ENCODE results near the gene NUP58.

The NUP58 gene, protein sequence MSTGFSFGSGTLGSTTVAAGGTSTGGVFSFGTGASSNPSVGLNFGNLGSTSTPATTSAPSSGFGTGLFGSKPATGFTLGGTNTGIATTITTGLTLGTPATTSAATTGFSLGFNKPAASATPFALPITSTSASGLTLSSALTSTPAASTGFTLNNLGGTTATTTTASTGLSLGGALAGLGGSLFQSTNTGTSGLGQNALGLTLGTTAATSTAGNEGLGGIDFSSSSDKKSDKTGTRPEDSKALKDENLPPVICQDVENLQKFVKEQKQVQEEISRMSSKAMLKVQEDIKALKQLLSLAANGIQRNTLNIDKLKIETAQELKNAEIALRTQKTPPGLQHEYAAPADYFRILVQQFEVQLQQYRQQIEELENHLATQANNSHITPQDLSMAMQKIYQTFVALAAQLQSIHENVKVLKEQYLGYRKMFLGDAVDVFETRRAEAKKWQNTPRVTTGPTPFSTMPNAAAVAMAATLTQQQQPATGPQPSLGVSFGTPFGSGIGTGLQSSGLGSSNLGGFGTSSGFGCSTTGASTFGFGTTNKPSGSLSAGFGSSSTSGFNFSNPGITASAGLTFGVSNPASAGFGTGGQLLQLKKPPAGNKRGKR

DNA sequence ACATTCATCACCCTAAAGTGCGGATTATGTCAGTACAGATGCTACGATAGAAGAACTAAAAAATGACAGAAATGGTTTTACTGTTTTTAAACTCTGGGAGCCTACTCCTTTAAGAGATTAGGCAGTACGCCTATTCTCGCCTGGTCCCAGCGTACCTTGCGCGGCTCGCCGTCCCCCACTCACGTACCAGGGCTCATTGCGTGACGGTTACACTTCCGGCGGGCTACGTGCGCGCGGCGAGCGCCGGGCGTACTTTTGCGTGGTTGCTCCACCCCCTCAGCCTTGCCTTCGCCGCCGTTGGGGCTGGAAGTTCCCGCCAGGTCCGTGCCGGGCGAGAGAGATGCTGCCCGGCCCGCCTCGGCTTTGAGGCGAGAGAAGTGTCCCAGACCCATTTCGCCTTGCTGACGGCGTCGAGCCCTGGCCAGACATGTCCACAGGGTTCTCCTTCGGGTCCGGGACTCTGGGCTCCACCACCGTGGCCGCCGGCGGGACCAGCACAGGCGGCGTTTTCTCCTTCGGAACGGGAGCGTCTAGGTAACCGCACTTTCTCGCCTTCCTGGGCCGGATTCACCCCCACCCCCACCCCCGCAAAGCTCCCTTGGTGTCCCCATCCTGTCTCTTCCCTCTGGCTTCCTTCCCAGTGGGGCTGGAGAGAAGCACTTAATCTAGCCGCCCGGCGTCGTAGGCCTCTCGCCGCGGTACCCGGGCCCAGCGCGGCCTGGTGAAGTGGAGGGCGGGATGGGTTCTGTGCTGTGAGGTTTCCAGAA, at the start of gene NUP58:
TSS of gene NUP58 (plus strand) at position 279 of the 767 bp plus-strand sequence. CDS start at position 428, 149 bp downstream.
- peak; percentile 82 to 86 for DNase-seq (ENCODE audit: low read depth in 2 of 2, low spot score in 1 of 2)

DNA sequence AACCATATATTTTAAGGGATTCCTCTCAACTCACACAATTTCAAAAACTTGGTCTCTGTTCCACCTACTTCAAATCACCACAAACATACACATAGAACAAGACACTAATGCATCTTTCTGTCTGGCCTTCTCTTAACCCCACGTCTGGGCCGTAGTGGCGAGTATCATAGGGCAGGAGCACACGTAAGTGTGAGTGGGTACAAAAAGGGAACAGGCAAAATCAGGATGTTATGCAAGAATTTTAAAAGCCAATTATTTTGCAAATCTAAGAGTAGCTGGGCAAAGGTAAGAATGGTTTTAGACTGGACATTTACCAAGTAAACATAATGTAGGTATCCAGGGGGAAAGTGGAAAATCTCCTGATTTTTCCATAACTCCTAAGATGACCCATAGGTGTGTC, 49.2 kb upstream of the NUP58 start:
- no peak for DNase-seq (ENCODE audit: low read depth in 2 of 2, low spot score in 1 of 2)

DNA sequence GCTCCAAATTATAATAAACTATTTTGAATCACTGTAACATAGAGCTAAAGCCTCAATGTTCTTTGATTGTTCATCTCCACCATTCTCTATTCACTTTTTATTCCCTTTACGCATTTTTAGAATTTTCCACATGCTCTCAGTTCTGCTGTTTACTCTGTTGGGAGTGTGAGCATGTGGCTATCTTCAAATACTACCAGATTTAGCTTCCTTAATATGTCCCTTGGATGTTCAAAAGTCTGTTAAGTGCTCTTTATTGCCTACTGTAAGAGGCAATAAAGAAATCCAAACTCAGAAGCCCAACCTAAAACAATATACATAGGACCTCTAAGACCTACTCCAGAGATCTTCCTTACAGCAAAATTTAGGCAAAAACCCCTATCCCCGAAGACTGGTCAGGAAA, 48.7 kb upstream of the NUP58 start:
- no peak for DNase-seq (ENCODE audit: low read depth in 2 of 2, low spot score in 1 of 2)

DNA sequence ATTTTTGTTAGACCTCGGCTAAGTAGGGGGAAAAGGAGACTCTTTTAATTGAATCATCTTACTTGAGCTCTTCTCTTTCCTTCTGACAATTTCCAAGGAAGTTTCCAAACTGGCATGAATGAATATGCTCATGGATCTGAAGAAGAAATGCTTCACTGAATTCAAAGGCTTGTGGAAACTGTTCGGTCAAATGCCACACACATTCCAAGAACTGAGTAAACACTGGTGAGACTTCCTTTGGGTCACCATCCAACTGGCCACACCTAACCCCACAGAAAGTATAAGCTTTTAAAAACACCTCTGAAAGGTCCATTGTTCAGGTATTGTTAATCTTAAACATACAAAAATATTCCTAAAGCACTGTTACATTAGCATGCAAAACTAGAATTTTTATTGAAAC, 47.7 kb upstream of the NUP58 start:
- no peak for DNase-seq (ENCODE audit: low read depth in 2 of 2, low spot score in 1 of 2)

DNA sequence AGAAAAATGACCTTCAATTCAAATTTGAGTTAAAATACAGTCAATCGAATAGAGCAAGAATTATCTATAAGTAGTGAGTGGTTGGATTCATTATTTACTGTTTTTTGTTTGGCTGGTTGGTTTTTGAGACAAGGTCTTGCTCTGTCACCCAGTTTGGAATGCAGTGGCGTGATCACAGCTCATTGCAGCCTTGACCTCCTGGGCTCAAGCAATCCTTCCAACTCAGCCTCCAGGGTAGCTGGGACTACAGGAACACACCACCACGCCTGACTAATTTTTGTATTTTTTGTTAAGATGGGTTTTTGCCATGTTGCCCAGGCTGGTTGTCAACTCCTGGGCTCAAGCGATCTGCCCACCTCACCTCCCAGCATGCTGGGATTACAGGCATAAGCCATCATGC, 39.2 kb upstream of the NUP58 start:
- no peak for DNase-seq (ENCODE audit: low read depth in 2 of 2, low spot score in 1 of 2)

DNA sequence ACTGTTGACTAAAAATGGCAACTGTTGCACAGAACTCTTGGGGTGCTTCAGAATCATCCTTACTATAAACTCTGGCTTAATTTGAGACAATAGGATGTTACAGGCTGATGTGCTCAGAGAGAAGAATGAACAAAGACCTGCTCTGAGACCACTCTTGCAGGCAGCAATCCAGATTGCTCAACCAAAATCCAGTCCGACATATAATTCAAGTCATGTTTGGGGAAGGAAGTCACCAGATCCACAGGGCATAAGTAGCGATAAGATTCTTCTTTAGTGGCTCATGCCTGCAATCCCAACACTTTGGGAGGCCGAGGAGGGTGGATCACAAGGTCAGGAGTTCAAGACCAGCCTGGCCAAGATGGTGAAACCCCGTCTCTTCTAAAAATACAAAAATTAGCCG, 34.7 kb upstream of the NUP58 start:
- DNase-seq (ENCODE audit: low read depth in 2 of 2, low spot score in 1 of 2): no peak

DNA sequence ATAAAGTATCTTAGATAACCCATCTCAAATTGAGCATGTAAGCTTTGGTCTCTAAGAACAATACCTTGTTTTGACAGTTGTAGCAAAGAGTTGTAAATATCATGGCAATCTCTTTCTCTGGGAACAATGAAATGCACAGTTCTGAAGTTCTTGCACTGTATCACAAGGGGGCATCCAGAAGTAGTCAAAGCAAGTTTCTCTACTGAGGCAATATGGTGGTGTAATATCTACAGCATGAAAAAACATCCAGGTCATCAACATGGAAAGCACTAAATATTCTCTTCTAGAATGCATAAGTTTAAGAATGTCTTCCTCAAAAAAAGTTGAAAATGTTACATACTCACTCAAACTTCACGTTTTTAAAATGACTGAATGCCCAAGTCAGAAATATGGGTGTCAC, 33.7 kb upstream of the NUP58 start:
- DNase-seq (ENCODE audit: low read depth in 2 of 2, low spot score in 1 of 2): no peak

DNA sequence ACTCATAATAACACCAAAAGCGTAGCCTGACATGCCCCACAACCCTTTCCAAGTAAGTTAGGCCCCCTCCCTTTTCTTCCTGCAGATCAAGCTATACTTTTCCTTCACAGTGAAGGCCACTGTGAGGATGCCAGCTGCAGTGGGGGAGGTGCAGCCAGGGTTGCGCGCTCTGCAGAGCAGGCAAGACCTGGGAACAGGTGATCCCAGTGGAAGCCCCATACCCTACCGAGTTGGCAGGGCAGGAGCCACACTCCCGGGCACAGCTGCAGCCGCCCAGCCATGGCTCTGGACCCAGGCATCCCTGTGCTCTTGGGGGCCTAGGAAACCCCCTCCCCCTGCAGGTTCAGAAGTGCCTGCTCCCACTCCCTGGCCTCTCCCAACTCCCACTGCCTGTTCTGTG, 32.9 kb upstream of the NUP58 start:
- no peak for DNase-seq (ENCODE audit: low read depth in 2 of 2, low spot score in 1 of 2)

DNA sequence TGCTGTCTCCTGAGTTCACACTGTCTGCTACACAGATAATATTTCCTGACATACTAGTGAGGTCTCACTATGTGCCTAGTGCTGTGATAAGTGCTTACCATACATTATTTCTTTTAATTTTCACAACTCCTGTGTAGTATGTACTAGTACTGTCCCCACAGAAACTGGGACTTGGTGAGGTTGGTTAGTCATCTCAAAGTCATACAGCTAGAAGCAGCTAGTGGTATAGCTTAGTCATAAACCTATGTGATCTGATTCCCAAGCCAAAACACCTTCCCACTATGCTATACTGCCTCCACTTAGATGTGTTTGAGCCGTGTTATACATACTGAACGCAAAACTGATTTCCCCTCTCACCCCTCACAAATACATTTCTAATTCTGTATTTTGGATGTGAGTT, 24.7 kb upstream of the NUP58 start:
- no peak for DNase-seq (ENCODE audit: low read depth in 2 of 2, low spot score in 1 of 2)

DNA sequence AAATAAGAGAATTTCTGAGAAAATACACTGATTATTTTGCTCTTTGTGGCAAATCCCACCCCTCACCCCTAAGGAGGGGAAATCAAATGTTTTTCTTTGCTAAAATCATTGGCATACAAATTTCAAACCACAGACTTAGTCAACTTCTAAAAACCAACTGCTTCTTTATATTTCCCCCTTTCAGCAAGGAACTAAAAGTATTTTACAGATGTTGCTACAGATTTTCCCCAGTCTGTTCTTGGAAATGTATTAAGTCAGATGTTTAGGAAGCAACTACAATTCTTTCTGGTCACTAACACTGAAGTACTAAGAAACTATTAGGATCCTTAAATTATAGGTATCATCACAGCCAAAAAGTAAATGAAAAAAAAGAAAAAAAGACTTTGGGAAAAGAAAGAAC, 21.0 kb upstream of the NUP58 start:
- no peak for DNase-seq (ENCODE audit: low read depth in 2 of 2, low spot score in 1 of 2)

DNA sequence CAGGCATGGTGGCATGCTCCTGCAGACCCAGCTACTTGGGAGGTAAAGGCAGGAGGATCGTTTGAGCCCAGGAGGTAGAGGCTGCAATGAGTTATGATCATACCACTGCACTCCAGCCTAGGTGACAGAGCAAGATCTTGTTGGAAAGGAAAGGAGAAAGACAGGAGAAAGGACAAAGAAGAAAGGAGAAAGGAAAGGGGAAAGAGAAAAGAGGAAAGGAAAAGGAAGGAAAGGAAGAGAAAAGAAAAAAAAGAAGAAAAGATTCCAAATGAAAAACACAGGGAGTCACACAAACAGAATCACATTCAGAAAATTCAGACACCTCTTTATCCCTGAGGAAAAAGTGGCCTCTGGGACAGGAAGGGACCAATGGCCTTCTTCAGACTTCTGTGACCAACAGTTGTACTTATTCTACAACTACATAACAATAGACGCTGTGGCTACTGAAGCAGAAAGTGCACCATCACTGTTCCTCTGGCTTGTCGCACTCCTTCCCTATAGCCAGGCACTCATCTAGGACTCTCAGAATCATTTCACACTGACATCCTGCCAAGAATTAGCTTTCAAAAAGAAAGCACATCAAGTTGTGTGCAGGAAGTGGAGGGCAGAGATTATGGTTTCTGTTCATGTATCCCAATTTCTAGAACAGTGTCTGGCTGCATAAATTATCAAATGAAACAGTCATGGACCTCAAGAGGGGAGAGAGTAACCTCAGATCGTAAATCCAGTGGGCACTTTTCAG, 20.1 kb upstream of the NUP58 start:
- DNase-seq (ENCODE audit: low read depth in 2 of 2, low spot score in 1 of 2): no peak

DNA sequence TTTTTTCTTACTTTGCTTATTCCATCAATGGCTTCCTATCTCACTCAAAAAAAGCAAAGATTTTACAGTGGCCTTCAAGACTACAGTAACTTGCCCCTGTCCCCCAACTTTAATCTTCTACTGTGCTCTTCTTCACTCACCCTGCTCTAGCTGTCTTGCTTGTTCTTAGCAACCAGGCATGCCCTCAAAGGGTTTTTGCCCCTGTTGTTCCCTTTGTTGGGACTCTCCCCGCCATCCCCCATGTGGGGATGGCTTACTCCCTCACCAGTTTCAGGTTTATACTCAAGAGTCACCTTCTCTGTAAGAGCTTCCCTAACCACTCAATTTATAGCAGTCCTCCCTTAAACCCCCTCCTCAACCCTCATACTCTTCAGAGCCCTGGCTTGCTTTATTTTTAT, 19.5 kb upstream of the NUP58 start:
- no peak for DNase-seq (ENCODE audit: low read depth in 2 of 2, low spot score in 1 of 2)

DNA sequence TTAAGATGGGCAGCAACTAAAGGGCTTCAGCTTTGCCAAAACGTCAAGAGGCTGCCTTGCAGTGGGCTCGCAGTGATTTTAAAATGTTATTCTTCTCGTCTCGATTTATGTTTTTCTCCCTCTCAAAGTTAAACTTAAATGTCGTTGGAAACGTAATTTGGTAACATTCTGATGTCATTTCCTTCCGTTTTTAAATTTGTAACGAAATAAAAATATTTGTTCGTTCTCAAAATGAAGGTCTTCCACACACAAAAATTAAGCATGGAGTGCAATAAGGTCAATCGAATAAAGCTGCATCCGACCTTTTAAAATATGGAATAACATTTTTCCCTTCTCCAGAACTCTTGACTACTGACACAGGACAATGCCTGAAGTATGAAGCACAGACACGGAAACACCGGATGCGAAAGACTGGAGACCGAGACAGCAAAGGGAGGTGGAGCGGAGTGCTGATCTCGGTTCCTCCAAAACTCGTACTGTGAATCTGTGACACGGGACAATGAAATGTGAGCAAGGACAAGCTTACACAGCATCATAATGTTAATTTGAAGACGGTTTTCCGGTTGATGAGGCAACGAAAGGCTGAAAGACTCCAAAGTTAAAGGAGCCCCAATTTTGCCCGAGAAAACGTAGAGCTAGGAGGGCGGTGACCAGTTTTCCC, 15.0 kb upstream of the NUP58 start:
- no peak for DNase-seq (ENCODE audit: low read depth in 2 of 2, low spot score in 1 of 2)

DNA sequence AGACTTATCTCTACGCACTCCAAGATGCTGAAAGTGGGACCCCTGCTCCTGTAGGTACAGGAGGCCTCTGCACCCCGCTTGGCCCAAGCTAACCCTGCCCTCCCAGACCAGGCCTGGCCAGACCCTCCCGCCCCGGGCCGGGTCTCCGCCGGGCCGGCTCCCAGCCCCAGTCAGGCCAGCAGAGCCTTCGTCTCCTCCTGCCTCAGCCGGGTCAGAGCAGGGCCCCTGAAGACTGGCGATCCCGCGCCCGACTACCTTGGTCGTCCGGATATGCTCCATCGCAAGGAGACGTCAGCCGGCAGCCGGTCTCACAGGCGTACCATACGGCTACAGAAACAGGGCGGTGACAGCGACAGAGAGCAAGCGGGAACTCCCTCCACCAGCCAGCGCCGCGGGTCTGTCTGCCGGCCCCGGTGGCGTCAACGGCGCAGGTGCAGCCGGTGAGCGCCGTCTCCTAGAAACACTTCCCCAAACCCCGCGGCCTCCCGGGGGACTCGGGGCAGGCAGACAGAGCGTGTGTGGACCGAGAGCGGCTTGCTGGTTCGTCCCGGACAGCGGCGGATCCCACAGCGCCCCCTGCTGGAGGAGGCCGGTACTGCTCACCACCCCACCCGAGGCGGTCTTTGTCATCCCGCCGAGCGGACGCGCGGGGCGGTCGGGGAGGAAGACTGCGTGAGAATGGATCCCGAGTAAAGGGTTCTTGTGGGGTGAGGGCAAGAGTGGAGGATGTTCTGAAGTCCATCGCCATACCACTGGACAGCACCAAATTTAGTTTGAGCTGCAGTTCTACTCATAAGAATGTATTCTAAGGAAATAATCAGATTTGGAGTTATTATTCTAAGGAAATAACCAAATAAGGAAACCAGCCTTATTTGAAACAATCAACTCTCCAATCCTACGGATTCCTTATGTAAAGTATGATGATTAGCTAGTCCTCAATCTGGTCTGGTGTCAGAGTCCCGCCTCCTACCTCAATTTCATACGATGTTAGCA, 14.2 kb upstream of the NUP58 start, which contains the start of gene MTMR6:
TSS of gene MTMR6 (minus strand) at position 520 of the 993 bp plus-strand sequence. CDS start at position 279, 241 bp downstream.
- peak; percentile 87 to 94 for DNase-seq (ENCODE audit: low read depth in 2 of 2, low spot score in 1 of 2)

DNA sequence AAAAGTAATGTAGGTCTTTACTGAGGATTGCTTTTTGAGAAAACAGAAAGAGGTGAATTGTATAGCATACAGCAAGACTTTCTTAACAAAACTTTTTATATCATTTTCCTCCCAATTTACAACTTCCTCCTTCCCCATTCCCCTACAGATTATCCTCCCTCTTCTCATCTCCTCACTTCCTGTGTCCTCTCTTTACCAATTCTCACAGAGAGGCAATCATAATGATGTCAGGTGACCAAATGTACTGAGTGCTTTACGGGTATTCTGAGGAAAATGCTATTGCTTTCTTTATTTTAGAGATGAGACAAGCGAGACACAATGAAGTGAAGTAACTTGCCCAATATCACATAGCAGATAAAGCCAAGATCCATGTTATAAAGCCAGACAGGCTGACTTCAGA, 12.5 kb upstream of the NUP58 start:
- no peak for DNase-seq (ENCODE audit: low read depth in 2 of 2, low spot score in 1 of 2)

DNA sequence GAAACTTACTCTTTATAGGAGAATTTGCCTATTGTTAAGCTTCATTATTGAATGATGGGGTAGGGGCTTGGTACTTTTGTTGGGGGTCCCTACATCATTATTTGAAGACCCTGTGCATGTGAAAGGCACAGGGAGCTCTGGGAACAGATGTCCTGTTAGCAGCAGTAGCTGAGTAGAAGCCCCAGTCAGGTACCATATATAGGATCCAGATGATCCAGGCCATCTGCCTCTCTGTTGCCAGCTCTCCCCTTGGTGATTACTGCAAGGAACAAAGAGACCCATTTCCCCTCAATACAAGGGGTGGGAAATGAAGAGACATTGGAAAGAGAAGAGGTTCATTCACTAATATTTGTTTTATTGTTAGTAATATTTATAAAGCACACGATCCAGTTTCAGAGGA, 9.7 kb upstream of the NUP58 start:
- DNase-seq (ENCODE audit: low read depth in 2 of 2, low spot score in 1 of 2): no peak

DNA sequence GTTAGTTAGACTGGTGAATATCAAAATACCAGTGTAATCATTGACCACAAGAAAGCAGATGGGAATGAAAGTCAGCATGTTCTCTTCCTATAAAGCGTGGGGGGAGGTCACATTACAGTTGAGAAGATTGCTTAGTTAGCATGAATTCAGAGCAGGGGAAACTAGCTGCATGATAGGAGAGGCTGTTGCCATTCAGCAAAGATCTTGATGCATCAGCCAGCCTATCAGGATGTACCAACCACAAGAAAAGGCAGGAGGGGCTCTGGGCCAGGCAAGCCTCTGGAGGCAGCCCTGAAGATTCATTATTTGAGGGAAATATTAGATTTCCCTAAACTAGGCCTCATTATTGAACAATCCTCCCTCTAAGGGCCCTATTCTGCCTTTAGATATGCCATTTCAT, 9.1 kb upstream of the NUP58 start:
- no peak for DNase-seq (ENCODE audit: low read depth in 2 of 2, low spot score in 1 of 2)

DNA sequence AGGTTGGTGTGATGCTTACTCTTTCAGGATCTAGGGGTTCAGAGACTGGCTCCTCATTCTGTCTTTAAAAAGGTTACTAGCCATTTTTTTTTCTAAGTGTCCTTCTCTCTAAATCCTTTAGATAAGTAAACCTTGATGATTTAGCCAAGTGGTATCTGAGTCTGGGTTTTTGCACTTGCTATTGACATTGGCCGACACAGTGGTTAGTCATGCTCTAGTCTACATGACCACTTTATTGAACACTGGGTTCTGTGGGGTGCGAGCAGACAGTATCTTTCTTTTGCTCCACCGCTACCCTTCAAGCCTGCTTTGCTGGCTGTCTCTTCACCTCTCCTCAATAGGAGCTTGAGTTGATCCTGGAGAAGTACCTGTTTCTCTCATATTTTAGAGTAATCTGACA, 6.2 kb upstream of the NUP58 start:
- DNase-seq (ENCODE audit: low read depth in 2 of 2, low spot score in 1 of 2): no peak

DNA sequence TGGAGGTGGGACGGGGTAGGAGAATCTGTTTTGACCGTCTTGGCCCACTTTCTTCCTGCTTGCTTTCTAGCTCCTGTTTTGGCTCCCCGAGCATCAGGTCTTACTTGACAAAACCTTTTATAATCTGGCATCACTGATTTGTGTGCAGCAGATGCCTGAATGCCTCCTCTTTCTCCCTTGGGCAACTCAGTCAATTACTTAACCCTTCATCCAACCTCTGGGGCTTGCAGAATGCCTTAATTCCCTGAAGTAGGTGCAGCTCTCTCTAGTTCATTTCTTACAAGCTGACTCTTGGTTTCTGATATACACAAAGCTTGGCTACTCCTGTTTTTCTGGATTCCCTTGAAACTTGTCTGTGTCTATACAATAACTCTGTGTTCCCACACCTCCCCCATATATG, 5.7 kb upstream of the NUP58 start:
- DNase-seq (ENCODE audit: low read depth in 2 of 2, low spot score in 1 of 2): no peak

Measured in stimulated activated CD8-positive, alpha-beta memory T cell treated with anti-CD3 and anti-CD28 coated beads, Interleukin-4, amount 100 ng/mL, for 4 hours (primary cell).